Ascending aorta (tissue), 2 donors: ENCODE data around the gene PHKA1. TPM values are rescaled to one million over a fixed set of nuclear protein-coding genes. Genes with fewer than 3 reads are reported as not detected.
A peak's percentile ranks its signal among the peaks of the same experiment; 100 is the strongest.

ENCODE experiments used
- DNase-seq, 2 donors: peaks; one replicate each; pipeline ENCODE4 v3.0.0-alpha.2; 2019; ENCODE audit warnings: low spot score in 2 of 2
- H3K27ac ChIP-seq, 2 donors: fragments of 200-600 bp; sonication (generic); one replicate each; pipeline ENCODE4 v1.5.1; 2016 to 2017; ENCODE audit warnings: mild to moderate bottlenecking in 1 of 2
- H3K27me3 ChIP-seq: fragments of 200-600 bp; sonication (generic); one replicate; pipeline ENCODE4 v1.5.1; 2017
- H3K36me3 ChIP-seq, 2 donors: fragments of 200-600 bp; sonication (generic); one replicate each; pipeline ENCODE4 v1.5.1; 2016
- H3K4me1 ChIP-seq, 2 donors: fragments of 200-600 bp; sonication (generic); one replicate each; pipeline ENCODE4 v1.5.1; 2016 to 2017; ENCODE audit warnings: mild to moderate bottlenecking in 1 of 2
- H3K4me3 ChIP-seq, 2 donors: fragments of 200-600 bp; sonication (generic); one replicate each; pipeline ENCODE4 v1.5.1; 2016 to 2017; ENCODE audit warnings: mild to moderate bottlenecking in 1 of 2
- H3K9me3 ChIP-seq, 2 donors: fragments of 200-600 bp; sonication (generic); one replicate each; pipeline ENCODE4 v1.5.1; 2016
- intact Hi-C: fragments of 100-400 bp; cut with DNase I; formaldehyde crosslinking; loops from one replicate; pipeline ENCODE4 v1.15.1; 2023
- total RNA-seq: library from RNA; depleted of rRNA; stranded (reverse); fragments of >200 nt; gene quantifications from one replicate; pipeline ENCODE4 v1.1.0, GENCODE V29; 2016
- TF ChIP-seq, protein P1 (sequence below), 3 experiments: fragments of 200-600 bp in 2 of 3; fragments of 450-650 bp in 1 of 3; sonication (generic) in 2 of 3; IDR thresholded peaks; one replicate each; pipeline ENCODE4 v1.5.1; 2016 to 2019; ENCODE audit warnings: antibody characterized with exemption in 3 of 3, mild to moderate bottlenecking in 1 of 3, moderate library complexity in 1 of 3

Gene PHKA1
- total RNA-seq, 1 donor from 2014 or later: 4.8 TPM

DNA sequence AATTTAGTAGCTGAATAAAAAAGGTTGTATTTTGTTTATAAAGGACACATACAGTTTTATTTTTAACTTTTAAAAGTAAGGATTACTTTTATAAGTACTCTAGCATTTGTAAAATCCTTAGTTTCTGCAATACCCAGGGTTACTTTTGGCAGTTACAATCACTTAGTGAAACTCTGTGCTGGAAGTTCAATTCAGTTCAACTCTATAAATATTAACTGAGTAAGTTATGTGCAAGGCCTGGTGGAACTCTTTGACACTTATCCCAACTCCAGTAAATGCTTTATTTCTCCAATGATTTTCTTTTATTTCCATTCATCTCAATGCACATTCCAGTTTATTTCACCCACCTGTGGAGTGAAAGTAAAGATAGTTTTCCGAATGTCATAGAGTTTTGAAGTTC lies 78.2 kb downstream of the PHKA1 start:
- no peak overlapping the region for H3K4me3 ChIP-seq
- H3K4me1 ChIP-seq: no peaks in the 10 kb centered on the region
- H3K36me3 ChIP-seq: no peaks in the 10 kb centered on the region
- intact Hi-C loops: no loop called here
- no peak for DNase-seq
- H3K9me3 ChIP-seq: no peaks in the 10 kb centered on the region
- H3K27ac ChIP-seq: no peak overlapping the region
- TF ChIP-seq, protein P1, sequence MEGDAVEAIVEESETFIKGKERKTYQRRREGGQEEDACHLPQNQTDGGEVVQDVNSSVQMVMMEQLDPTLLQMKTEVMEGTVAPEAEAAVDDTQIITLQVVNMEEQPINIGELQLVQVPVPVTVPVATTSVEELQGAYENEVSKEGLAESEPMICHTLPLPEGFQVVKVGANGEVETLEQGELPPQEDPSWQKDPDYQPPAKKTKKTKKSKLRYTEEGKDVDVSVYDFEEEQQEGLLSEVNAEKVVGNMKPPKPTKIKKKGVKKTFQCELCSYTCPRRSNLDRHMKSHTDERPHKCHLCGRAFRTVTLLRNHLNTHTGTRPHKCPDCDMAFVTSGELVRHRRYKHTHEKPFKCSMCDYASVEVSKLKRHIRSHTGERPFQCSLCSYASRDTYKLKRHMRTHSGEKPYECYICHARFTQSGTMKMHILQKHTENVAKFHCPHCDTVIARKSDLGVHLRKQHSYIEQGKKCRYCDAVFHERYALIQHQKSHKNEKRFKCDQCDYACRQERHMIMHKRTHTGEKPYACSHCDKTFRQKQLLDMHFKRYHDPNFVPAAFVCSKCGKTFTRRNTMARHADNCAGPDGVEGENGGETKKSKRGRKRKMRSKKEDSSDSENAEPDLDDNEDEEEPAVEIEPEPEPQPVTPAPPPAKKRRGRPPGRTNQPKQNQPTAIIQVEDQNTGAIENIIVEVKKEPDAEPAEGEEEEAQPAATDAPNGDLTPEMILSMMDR (IDR thresholded peaks at IDR 0.05): no peak
- H3K27me3 ChIP-seq: no peaks in the 10 kb centered on the region

- Histone ChIP-seq H3K9me3 (no peaks in the 10 kb centered on the region), H3K36me3 (no peaks in the 10 kb centered on the region), H3K4me3 (no peak overlapping the region), H3K27me3 (no peaks in the 10 kb centered on the region), H3K4me1 (no peaks in the 10 kb centered on the region), H3K27ac (peak overlapping the region in 1 of 2 donors; percentile 48)
- intact Hi-C loops: no loop called here
- TF ChIP-seq, protein P1 (IDR thresholded peaks at IDR 0.05): no peak
- DNase-seq: no peak
Observed at GRCh38 chrX:72634331-72634730, 79.8 kb downstream of the PHKA1 start.

DNA sequence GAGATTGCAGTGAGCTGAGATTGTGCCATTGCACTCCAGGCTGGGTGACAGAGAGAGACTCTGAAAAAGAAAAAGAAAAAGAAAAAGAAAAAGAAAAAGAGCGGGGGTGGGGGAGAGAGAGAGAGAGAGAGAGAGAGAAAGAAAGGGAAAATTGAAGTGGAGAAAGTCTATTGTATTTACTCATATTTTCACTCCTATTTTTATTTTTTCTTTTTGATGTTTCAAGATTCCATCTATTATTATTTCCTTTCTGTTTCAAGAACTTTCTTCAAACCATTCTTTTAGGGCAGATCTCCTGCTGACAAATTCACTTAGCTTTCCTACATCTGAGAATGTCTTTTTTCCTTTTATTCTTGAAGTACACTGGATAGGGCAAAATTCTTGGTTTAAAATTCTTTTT lies 83.9 kb downstream of the PHKA1 start:
- TF ChIP-seq, protein P1 (IDR thresholded peaks at IDR 0.05): no peak
- Histone ChIP-seq H3K9me3 (no peaks in the 10 kb centered on the region), H3K4me3 (no peak overlapping the region), H3K27me3 (no peaks in the 10 kb centered on the region), H3K36me3 (no peaks in the 10 kb centered on the region), H3K27ac (no peak overlapping the region), H3K4me1 (no peaks in the 10 kb centered on the region)
- intact Hi-C loops: no loop called here
- DNase-seq: no peak

- Histone ChIP-seq H3K27me3 (no peaks in the 10 kb centered on the region), H3K9me3 (no peaks in the 10 kb centered on the region), H3K4me3 (no peak overlapping the region), H3K4me1 (peaks cover 0 to 3% of the 10 kb centered on the region in 2 donors), H3K27ac (no peak overlapping the region), H3K36me3 (no peaks in the 10 kb centered on the region)
- intact Hi-C loops: loop anchor here (5.0 to 10.0 kb wide), 2 partner anchors 59 to 88 kb away; partner anchors contain the start of gene PHKA1
- DNase-seq: no peak
- TF ChIP-seq, protein P1 (IDR thresholded peaks at IDR 0.05): no peak
Observed at GRCh38 chrX:72624194-72624593, 89.9 kb downstream of the PHKA1 start.

GRCh38 chrX:72621625-72622485 lies 92.3 kb downstream of the PHKA1 start:
- TF ChIP-seq, protein P1 (IDR thresholded peaks at IDR 0.05): no peak
- H3K27ac ChIP-seq: peak overlapping the region; percentile 71 to 76

More at GRCh38 chrX:72621625-72622485, 92.3 kb downstream of the PHKA1 start:
- H3K9me3 ChIP-seq: no peaks in the 10 kb centered on the region
- H3K36me3 ChIP-seq: no peaks in the 10 kb centered on the region
- intact Hi-C loops: loop anchor here (5.0 to 10.0 kb wide), 2 partner anchors 57 to 90 kb away; partner anchors contain the start of gene PHKA1
- peaks cover 0 to 3% of the 10 kb centered on the region in 2 donors for H3K4me1 ChIP-seq
- no peak for DNase-seq
- H3K27me3 ChIP-seq: no peaks in the 10 kb centered on the region
- H3K4me3 ChIP-seq: no peak overlapping the region
